Activated T-cell treated with anti-CD3 and anti-CD28 coated beads, Interleukin-2, amount 50 U/mL, for 4 hours (primary cell): ENCODE results near the gene AUP1. TPM values are rescaled to one million over a fixed set of nuclear protein-coding genes. Genes with fewer than 3 reads are reported as not detected.

Source experiments
- ATAC-seq, 2 donors: fragments of 200-7000 bp; cut with Tn5 transposase; one replicate each; pipeline ENCODE4 v1.10.0; 2021
- DNase-seq: peaks from one replicate; pipeline ENCODE4 v3.0.0-alpha.2; 2020
- H3K27me3 Mint-ChIP-seq: one replicate; pipeline ENCODE4 v1.8.0; 2021; ENCODE audit warnings: low read depth, mixed read lengths
- H3K36me3 Mint-ChIP-seq: one replicate; pipeline ENCODE4 v1.8.0; 2022; ENCODE audit warnings: mixed read lengths; ENCODE audit not compliant: insufficient read depth
- H3K4me1 Mint-ChIP-seq: one replicate; pipeline ENCODE4 v1.8.0; 2021; ENCODE audit warnings: low read depth, mixed read lengths
- H3K4me3 Mint-ChIP-seq: one replicate; pipeline ENCODE4 v1.8.0; 2021; ENCODE audit warnings: mild to moderate bottlenecking, moderate library complexity, mixed read lengths
- H3K9me3 Mint-ChIP-seq: one replicate; pipeline ENCODE4 v1.8.0; 2021; ENCODE audit warnings: mixed read lengths
- total RNA-seq, 3 donors: library from RNA; stranded (reverse); gene quantifications; one replicate each; pipeline ENCODE4 v1.2.1, GENCODE V29; 2021

AUP1 gene
- total RNA-seq, 3 donors from 2014 or later, result 200 to 204 (median 203) TPM

DNA sequence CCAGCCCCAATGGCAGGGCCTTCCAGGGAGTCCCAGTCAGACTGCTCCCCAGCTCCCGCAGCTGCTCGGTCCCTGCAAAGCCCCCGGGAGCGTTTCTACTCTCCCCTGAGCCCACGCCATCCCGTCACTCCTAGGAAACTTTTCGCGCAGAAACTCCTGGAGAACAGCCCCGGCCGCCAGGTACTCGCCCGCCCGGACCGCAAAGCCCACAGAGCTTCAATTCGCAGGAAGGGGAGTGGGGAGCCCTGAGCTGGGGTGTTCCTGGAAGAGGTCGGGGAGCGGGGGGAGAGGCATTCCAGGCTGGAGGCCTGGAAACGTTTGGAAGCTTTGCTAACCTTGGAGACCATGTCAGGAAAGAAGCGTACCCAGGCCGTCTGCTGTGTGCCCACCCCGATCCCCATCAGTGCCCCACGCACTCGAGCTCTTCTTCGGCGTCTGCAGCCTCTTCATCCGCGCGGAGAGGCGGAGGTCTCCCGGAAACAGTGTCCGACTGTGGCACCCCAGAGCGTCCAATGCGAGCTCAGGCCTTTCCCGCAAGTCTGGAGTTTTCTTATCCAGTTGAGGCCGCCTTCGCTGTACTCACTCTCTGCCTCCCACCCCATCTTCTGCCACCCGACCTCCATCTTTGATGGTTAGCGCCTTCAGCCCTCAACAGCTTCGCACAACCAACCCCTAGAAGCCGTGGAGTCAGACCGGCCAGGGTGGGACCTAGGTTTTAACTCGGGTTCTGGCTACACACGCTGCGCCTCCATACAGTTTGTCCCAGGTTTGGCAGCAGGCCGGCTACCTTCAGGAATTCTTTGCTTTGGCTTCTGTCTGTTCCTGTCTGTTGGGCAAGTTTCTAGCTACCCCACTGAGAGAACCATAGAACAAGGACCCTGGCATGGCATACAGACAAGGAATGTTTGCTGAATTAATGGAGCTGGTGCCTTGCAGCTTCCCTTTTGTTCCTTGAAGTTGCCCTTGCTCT is 25.7 kb downstream of the AUP1 start:
- H3K4me3 Mint-ChIP-seq, result peak overlapping the region; percentile 71
- peaks cover 57% of the 10 kb centered on the region for H3K4me1 Mint-ChIP-seq
- no peak for ATAC-seq
- H3K9me3 Mint-ChIP-seq, result no peaks in the 10 kb centered on the region
- no peak for DNase-seq
- peaks cover 60% of the 10 kb centered on the region for H3K27me3 Mint-ChIP-seq
- H3K36me3 Mint-ChIP-seq, result peaks cover 18% of the 10 kb centered on the region

DNA sequence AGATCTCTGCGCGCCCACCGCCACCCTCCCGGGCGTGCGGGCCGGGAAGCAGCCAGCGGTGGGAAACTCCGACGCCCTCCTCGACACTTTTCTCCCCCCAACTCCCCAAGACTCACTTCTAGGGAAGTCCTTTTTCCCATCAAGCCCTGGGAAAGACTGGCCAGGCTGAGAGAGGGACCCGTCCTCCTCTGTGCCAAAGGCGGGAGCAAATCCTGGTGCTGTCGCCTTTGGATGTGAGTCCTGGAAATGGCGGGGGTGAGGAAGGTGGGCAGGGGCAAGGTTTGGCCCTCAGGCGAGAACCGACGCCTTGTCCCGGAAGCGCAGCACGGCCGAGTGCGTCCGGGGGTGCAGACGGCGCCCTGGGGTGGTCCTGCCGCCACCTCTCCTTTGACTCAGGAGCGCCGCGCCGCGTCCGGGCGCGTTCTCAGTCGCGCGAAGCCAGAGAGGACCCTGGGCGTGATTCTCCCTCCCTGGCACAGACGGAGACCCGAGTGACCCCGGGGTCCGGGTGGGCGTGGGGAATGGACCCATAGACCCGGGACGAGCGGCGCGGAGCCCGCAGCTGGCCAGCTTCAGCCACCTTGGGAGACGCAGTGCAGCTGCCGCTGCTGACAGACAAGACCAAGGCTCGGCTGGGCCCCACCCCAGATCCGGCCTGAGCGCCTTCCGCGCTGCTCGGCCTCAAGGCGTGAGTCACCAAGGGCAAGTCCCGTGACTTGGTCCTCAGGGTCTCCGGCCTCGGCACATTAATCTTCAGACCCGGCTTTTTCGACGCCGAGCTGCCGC is 26.6 kb downstream of the AUP1 start:
- DNase-seq, result no peak
- Mint-ChIP-seq H3K4me3 (peak overlapping the region; percentile 71), H3K4me1 (peaks cover 56% of the 10 kb centered on the region), H3K27me3 (peaks cover 69% of the 10 kb centered on the region), H3K9me3 (no peaks in the 10 kb centered on the region), H3K36me3 (peaks cover 18% of the 10 kb centered on the region)
- no peak for ATAC-seq

DNA sequence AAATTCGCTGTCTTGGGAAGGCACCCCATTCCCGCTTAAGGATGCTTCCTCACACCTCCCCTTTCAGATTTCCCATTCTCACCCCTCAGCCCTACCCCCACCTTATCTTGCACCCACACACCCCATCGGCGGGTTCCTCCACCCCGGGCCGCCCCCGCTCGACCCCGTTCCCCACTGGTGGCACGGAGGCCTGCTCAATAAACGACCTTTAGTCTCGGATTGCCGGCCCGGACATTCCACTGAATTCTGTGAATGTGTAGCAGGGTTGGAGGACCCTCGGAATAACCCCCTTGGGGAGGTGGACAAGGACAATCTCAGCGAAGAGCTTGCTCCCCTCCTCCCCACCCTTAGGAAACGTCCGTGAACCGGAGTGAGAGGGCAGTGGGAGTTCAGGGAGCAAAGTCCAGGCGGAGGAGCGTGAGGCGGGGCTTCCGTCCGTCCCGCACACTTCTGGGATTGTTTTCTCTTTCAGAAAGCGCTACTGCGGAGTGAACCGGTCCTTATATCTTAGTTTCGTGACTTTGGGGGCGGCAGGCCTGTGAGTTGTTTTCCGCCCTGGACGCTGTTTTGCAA is 27.3 kb downstream of the AUP1 start:
- DNase-seq (no peak), ATAC-seq (no peak)
- Mint-ChIP-seq H3K4me3 (peak overlapping the region; percentile 71), H3K9me3 (no peaks in the 10 kb centered on the region), H3K4me1 (peaks cover 57% of the 10 kb centered on the region), H3K36me3 (peaks cover 18% of the 10 kb centered on the region), H3K27me3 (peaks cover 71% of the 10 kb centered on the region)

DNA sequence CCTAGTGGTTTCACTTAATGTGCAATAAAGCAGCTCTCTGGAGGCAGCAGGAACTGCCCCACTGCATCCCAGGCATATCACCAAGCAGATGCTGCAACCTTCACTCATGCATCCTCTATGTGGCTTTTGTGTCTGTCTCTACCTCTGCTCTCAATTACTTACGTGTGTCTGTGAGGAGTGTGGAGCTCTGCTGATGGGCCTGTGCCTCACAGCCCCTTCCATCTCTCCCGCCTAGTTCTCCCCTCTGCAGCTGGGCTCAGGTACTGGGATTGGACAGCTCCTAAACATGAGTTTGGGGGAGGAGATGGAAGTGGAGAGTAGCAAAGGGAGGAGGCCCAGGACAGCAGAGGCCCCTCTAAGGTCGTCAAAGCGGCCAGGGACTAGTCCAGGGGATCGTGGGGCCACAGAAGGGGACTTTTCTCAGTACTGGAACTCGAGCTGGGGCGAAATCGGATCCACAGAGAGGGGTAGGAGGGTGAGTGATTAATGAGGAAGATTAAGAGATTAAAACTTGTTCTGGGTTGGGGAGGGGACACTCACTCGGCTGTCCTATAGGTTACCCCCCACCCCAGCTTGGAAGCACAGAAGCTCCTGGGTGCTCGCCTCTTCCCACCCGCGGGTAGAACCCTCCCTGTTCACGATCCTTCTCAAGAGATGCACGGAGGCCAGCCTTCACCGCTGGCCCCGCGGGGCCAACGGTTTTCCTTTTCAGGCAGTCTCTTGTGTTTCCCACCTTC is 28.0 kb downstream of the AUP1 start:
- H3K4me3 Mint-ChIP-seq, result peak overlapping the region; percentile 62
- DNase-seq, result no peak
- H3K4me1 Mint-ChIP-seq, result peaks cover 51% of the 10 kb centered on the region
- no peaks in the 10 kb centered on the region for H3K9me3 Mint-ChIP-seq
- no peak for ATAC-seq
- H3K27me3 Mint-ChIP-seq, result peaks cover 71% of the 10 kb centered on the region
- H3K36me3 Mint-ChIP-seq, result peaks cover 15% of the 10 kb centered on the region

GRCh38 chr2:74500578-74500946 is 28.9 kb downstream of the AUP1 start:
- H3K9me3 Mint-ChIP-seq, result no peaks in the 10 kb centered on the region
- DNase-seq (no peak), ATAC-seq (no peak)
- H3K4me1 Mint-ChIP-seq, result peaks cover 46% of the 10 kb centered on the region
- peaks cover 71% of the 10 kb centered on the region for H3K27me3 Mint-ChIP-seq
- H3K4me3 Mint-ChIP-seq, result no peak overlapping the region
- H3K36me3 Mint-ChIP-seq, result peaks cover 14% of the 10 kb centered on the region

- DNase-seq, result no peak
Measured at GRCh38 chr2:74499940-74500577, 29.4 kb downstream of the AUP1 start.

GRCh38 chr2:74499267-74499939 is 30.1 kb downstream of the AUP1 start, which contains the start of gene LBX2:
Gene LBX2, minus strand, starts transcription at chr2:74499603. Its CDS starts 66 bp downstream, at chr2:74499537.
- Mint-ChIP-seq H3K36me3 (peaks cover 3% of the 10 kb centered on the region), H3K9me3 (no peaks in the 10 kb centered on the region), H3K4me3 (peak within 1 kb of the TSS; percentile 81), H3K27me3 (peaks cover 67% of the 10 kb centered on the region), H3K4me1 (peaks cover 42% of the 10 kb centered on the region)
- peak; percentile 29 to 35 for ATAC-seq
- DNase-seq, result no peak

More at GRCh38 chr2:74499940-74500577, 29.4 kb downstream of the AUP1 start:
- peaks cover 10% of the 10 kb centered on the region for H3K36me3 Mint-ChIP-seq
- peaks cover 46% of the 10 kb centered on the region for H3K4me1 Mint-ChIP-seq
- H3K4me3 Mint-ChIP-seq, result no peak overlapping the region
- H3K27me3 Mint-ChIP-seq, result peaks cover 71% of the 10 kb centered on the region
- ATAC-seq, result no peak
- H3K9me3 Mint-ChIP-seq, result no peaks in the 10 kb centered on the region

DNA sequence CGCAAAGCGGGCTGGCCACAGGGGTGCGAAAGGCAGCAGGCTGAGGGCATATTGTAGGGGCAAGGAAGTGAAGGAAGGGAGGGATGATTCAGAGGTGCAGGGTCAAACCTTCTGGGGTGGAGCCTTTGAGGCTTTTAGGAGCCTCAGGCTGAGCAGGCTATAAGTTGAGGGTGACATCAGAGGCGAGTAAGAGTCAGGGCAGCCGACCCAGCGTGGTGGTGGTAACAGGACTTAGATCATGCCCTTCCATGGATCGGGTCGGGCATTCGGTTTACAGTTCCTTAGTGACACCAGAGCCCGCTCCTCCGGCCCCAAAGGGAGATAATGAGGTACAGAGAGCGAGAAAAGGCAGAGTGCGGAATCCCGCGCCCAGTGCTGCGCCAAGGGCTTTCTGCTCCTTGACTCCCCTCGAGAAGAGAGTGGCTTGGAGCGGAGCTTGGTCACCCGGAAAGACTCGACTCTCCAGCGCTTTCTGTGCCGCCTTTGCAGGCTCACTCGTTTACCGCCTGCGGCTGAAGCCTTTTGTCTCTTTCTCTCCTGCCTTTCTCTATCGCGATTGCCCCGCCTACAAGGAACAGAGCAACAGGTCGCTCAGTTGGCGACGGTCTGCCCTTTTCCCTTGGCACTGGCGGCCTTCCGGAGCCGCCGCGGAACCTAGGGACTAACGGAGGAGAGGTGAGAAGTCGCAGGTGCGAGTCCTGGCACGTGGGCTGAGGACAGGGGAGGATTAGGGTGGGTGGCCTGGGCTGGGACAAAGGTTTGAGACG is 30.8 kb downstream of the AUP1 start:
- peak; percentile 45 to 63 for ATAC-seq
- Mint-ChIP-seq H3K4me3 (peak overlapping the region; percentile 81), H3K36me3 (peaks cover 6% of the 10 kb centered on the region), H3K9me3 (no peaks in the 10 kb centered on the region), H3K4me1 (peaks cover 36% of the 10 kb centered on the region), H3K27me3 (peaks cover 60% of the 10 kb centered on the region)
- DNase-seq, result no peak

- Mint-ChIP-seq H3K27me3 (peaks cover 52% of the 10 kb centered on the region), H3K4me1 (peaks cover 32% of the 10 kb centered on the region), H3K9me3 (no peaks in the 10 kb centered on the region), H3K4me3 (peak overlapping the region; percentile 81), H3K36me3 (peaks cover 10% of the 10 kb centered on the region)
- ATAC-seq (peak; percentile 32 to 37), DNase-seq (no peak)
Measured at GRCh38 chr2:74497777-74498499, 31.6 kb downstream of the AUP1 start.

DNA sequence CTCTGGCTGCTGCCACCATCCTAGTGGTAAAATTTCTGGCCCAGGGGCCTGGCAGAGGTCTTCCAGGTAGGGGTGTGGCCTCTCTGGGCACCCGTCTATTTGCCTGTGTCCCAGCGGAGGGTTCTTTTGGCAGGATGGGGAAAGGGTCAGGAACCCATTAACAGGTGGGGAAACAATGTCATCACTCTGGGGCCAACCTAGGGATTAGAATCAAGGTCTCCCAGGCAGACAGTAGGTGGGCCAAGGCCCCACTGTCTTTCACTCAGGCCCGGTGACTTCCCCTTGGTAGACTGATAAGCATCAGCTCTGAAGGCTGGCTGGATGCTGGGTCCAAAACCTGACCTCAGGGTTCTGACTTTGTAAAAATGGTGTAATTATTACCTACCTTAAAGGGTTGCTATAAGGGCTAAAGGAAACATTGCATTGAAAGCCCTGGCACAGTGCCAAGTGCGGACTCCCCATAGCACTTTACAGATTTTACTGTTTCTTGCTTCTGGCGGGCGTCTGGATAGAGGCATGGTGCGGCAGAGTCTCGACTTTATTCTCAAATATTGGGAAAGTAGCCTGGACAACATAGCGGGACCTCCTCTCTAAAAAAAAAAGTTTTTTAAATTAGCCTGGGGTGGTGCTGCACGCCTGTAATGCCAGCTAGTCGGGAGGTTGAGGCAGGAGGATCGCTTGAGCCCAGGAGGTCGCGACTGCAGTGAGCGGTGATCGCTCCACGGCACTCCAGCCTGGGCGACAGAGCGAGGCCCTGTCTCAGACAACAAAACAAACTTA is 32.3 kb downstream of the AUP1 start:
- DNase-seq (no peak), ATAC-seq (no peak)
- Mint-ChIP-seq H3K27me3 (peaks cover 45% of the 10 kb centered on the region), H3K4me1 (peaks cover 26% of the 10 kb centered on the region), H3K4me3 (peak overlapping the region; percentile 81), H3K9me3 (no peaks in the 10 kb centered on the region), H3K36me3 (peaks cover 16% of the 10 kb centered on the region)

- peaks cover 27% of the 10 kb centered on the region for H3K27me3 Mint-ChIP-seq
- H3K36me3 Mint-ChIP-seq, result peaks cover 27% of the 10 kb centered on the region
- no peak for ATAC-seq
- H3K4me3 Mint-ChIP-seq, result no peak overlapping the region
- H3K9me3 Mint-ChIP-seq, result no peaks in the 10 kb centered on the region
- H3K4me1 Mint-ChIP-seq, result peaks cover 24% of the 10 kb centered on the region
- no peak for DNase-seq
Measured at GRCh38 chr2:74495440-74495839, 34.1 kb downstream of the AUP1 start.
